Stimulated activated CD4-positive, alpha-beta T cell treated with anti-CD3 and anti-CD28 coated beads, Interleukin-4, amount 100 ng/mL, for 24 hours (primary cell): Measurements from ENCODE around the gene FAM13A.
"Not testable (repeated sequence)": the region's sequence is repeated elsewhere in the genome, so short reads cannot be mapped to it uniquely, and the experiment has no call there.

Source experiments
- DNase-seq: peaks from one replicate; pipeline ENCODE4 v3.0.0-alpha.2; 2020

Gene FAM13A

DNA sequence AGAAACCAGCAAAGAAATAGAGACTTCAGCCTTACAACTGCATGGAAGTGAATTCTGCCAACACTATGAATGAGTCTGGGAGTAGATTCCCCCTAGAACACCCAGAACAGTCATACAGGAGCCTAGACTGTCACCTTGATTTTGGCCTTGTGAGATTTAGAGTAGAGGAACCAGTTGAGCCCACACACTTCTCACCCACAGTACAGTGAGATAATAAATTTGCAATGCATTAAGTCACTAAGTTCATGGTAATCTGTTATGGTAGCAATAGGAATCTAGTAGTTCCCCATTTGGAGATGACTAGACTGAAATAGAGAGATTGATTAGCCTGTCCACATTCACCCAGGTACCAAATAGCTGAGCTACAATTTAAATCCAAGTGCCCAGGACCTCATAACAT, 59.0 kb downstream of the FAM13A start:
- no peak for DNase-seq

DNA sequence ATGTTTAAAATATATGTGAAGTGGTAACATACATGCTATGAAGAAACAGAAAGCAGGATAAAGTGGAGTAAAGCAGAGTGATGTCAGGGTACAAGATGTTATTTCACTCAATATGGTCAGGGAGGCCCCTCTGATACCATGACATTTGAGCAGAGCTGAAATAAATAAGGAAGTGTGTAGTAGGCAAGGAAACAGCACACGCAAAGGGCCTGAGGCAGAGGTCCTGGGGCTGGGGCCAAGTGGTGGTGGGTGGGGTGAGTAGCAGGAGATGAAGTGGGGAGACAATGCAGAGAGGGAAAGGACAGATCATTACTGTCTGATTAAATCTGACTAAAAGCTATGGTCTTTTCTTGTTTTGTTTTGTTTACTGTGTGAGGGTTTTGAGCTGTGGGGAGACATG, 61.1 kb downstream of the FAM13A start:
- no peak for DNase-seq

DNA sequence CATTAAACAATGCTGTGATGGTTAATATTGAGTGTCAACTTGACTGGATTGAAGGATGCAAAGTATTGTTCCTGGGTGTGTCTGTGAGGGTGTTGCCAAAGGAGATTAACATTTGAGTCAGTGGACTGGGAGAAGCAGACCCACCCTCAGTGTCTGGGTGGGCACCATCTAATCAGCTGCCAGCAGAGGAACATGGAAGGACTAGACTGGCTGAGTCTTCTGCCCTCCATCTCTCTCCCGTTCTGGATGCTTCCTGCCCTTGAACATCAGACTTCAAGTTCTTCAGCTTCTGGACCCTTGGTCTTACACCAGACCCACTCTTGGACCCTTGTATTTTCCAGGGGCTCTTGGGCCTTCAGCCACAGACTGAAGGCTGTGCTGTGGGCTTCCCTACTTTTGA, 61.7 kb downstream of the FAM13A start:
- not testable (repeated sequence) for DNase-seq

DNA sequence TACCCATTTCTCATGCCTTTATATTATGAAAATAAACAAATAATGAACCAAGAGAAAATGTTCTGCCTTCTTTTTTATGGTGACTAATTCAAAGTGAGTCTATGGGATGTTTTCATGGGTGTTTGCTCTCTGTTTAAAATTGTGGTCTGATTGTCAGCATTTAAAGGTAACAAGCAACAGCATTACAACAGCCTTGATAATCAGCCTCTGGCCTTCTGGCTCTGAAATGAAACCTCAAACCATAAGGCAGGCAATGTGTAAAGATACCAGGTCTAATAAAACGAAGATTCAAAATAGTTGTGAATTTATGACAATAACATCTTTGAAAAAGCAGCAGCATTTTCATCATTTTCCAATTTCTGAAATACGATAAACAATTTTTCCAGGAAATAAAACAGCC, 63.7 kb downstream of the FAM13A start:
- DNase-seq = no peak

DNA sequence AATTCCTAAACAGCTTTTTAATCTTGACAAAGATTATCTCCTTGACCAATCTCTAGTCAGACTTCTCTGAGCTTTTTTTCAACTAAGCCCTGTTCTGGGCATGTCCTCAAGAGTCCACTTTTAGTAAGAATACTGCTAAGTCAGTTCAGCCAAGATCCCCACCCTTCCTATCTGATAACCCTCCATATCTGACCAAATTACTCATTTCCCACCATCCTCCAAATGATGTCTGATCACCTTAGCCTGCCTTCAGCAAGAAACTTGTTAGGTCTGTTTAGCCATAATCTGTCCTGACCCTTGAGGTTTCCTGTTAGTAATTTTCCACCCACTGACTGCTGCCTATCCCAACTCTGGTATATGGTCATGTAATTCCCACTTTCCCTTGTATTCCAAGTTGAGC, 65.2 kb downstream of the FAM13A start:
- no peak for DNase-seq

DNA sequence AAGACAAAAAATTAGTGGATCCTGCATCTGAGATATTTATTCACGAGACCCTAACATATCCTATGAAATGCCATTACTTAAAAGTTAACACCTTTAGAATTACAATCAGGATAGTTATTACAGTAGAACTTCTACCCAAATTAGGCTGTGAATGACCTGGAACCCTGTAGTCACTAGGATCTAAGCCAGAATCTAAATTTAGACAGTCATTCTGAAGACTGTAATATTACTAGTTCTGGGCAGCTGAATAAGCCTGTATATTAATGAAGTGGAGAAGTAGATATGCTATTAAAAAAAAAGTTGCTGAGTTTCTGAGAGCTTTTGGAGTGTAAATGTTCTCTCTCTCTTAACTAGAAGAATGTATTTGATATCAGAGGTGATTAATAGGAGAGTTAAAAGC, 67.0 kb downstream of the FAM13A start:
- no peak for DNase-seq

DNA sequence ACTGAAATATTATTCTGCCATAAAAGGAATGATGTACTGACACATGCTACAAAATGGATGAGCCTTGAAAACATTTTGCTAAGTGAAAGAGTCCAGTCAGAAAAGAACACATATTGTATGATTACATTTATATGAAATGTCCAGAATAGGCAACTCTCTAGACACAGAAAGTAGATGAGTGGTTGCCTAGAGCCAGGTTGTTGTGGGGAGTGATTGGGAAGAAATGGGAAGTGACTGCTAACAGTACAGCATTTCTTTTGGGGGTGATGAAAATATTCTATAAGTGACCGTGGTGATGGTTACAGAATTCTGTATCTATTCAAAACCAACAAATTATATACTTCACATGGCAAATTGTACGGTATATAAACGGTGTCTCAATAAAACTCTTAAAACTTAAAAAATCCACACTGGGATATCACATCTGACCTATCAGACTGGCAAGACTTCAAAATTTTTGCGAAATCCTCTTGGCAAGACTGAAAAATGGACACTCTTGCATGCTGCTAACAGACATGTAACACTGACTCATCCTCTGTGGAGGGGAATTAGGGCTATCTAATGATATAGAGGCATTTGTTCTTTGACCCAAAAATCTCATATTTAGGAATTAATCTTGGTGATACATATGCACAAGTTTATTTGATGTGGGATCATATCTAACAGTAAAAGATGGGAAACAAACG, 71.8 kb downstream of the FAM13A start:
- no peak for DNase-seq

DNA sequence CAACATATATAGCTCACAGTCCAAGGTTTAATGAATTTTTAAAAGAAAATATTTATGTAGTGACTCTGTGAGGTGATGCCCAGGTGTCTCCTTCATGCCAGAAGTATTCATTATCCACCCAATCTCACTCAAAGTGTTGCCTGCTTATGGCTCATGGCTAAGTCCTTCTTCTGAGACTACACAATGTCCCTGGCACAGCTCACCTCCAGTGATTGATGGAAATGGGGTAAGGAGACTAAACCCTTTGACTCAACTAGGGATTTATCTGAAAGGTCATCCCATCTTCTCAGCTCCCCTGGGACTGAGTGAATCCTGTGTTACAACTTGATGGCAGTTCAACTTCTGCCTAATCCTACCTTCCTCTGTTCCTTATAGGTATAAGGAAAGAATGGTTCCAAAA, 74.2 kb downstream of the FAM13A start:
- DNase-seq = no peak

DNA sequence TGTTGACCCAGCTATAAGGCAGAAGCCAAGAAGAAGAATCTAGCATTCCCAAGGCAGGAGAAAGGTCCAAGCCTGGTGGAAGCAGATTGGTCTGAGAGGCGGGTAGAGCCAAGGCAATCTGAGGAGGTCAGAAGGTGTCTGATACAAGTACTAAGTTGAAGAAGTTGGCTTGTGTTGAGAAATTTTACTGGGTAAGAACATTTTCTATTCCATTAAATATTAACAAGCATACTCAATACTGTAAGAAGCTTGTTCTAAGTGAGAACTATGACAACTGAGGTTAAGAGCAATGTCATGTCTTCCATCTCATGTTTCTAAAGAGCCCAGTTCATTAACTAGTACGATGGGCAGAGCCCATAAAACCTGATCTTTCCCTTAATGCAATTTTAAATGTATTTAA, 75.0 kb downstream of the FAM13A start:
- DNase-seq = no peak

DNA sequence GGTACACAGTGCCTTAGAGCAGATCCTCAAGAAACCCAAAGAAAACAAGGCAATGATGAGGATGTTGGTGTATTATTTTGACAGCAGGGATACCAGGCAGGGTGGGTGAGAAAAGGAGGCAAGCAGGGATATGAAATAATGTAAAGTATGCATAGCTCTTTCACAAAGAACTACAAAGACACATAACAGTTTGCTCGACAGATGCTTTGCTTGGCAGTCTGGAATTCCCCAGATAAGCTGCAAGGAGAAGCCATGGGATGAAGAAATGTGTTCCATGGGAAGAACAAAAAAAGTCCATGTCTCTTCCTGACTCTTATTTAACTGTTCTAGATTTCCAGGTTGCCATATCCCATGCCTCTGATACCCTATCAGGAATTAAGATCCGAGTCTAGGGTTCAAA, 75.4 kb downstream of the FAM13A start:
- DNase-seq = no peak

DNA sequence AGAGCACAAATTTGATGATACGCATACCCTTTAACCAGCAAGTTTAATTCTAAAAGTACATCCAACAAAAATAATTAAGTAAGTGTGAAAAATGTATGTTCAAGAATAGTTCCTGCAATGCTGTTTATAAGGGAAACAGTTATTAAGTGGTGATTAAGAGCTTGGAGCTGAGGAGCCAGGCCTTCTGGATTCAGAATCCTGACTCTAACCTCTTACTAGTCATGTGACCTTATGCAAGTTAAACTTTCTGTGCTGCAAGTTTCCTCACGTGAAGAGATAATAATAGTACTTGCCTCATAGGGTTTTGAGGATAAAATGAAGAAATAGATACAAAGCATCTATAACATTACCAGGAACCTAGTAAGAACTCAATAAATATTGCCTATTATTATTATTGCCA, 77.7 kb downstream of the FAM13A start:
- no peak for DNase-seq

DNA sequence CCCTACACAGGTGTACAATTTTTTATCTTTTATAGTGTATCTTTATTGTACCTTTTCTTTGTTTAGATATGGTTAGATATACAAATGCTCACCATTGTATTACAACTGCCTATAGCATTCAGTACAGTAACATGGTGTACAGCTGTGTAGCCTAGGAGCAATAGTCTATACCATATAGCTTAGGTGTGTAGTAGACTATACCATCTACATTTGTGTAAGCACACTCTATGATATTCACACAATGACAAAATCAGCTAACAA, 80.3 kb downstream of the FAM13A start:
- no peak for DNase-seq

DNA sequence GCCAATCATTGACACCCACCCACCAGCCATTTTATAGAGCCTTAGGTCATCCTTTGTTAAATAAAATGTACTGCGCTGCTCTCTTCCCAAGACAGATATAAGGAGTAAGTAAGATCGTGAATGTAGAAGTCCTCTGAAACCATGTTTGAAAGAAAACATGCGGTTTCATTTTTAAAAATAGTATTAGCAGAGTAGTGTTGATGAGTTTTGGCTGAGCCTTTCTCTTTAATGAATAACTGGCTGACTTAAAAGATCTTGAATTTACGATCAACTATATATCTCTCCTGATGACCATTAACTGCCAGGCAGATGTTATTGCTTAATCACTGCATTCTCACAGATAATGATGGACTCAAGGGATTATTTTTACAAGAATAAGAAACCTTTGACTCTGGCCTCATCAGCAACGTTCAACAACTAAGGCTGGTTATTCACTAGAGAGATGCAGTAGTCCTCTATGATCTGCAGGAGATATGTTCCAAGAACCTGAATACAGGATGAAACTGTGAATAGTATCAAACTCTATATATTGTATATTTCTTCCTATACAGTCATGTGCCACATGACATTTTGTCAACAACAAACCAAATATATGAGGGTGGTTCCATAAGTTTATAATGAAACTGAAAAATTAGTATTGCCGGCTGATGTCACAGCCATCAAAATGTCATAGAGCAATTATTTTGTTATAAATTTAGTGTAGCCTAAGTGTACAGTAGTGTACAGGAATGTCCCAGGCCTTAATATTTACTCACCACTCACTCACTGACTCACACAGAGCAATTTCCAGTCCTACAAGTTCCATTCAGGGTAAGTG, 80.8 kb downstream of the FAM13A start:
- DNase-seq = no peak

DNA sequence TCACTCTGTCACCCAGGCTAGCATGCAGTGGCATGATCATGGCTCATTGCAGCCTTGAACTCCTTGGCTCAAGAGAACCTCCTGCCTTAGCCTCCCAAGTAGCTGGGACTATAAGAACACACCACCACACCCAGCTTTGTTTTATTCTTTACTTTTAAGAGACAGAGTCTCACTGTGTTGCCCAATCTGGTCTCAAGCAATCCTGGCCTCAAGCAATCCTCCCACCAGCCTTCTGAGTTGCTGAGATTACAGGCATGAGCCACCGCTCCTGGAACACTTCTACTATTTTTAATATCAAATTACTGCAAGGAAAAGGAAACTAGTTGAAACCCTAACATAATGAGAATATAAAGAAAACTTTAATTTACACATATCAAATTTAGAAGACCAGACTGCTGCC, 85.4 kb downstream of the FAM13A start:
- no peak for DNase-seq

DNA sequence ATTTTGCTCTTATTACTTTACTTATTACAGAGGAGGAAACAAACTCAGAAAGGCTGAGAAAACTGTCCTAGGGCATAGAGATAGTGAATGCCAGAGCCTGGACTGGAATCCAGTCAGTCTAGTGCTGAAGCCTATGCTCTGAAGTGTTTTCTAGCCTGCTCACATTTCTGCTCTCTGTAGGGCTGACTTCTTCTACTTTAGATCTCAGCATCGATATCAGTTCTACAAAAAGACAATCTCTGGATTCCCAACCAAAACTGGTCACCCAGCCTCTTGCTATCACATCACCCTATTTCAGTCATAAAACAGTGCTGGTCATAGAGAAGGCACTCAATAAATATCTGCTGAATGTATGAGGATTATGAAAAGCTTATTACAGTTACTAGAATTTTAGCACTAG, 87.2 kb downstream of the FAM13A start:
- DNase-seq = no peak

DNA sequence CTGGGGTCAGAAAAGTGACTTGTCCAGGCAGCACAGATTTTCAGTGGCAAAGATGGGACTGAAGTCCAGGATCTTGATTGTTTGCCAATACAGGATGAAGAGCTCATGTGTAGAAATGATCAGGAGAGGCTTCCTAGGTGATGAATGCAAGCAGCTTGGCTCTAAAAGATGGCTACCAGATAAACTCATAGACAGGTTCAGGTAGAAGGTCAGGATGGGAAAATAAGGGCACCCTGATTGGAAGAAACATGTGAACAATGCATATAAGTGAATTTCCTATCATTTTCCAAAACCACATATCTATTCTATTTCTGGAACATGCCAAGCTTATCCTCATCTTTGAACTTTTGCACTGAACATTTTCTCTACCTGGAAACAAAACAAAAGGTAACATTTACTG, 87.7 kb downstream of the FAM13A start:
- DNase-seq = no peak

DNA sequence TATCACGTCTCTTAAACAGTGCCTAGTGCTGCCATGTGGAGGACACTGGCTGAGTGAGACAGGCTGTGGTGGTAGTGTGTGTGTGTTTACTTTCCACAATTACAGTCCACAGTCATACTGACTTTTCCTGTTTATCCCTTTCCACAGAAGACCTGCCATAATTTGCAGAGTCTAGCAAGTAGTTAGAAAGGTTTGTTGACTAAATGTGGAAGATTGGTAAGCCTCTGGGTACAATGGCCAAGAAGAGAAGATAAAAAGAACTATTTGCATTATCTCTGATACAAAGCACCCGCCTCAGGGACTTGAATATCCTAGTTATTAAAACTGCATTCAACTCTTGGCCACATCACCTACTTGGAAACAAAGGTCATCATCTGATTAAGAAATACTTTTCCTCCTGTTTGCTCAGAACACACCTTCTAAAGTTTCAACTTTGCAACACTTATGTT, 89.1 kb downstream of the FAM13A start:
- no peak for DNase-seq

DNA sequence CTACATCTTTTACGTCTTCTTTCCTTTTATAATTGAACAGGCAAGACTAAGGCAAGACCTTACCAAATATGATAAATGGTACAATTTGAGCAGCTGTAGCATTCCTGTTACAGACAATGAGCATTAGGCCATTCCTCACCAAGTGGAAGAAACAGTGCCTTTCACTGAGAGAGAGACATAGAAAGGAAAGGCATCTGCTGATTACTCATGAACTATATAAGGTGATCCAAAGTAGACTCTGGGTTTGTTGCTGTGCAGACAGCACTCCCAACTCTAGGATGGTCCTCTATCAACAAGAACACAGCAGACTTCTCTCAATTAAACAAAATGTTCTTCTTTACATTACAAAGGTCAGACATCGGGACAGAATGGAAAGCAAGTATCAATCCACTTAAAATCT, 91.9 kb downstream of the FAM13A start:
- DNase-seq = no peak

DNA sequence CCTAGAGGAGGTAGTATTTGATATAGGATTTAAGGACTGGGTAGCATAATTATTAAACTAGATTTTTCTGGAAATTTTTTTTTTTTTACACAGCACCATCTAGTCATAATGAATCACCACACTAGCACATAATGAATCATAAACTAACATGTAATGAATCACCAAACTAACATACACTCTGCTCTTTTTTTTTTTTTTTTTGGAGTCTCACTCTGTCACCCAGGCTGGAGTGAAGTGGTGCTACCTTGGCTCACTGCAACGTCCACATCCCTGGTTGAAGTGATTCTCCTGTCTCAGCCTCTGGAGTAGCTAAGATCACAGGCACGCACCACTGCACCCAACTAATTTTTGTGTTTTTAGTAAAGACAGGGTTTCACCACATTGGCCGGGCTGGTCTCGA, 92.5 kb downstream of the FAM13A start:
- DNase-seq = no peak

DNA sequence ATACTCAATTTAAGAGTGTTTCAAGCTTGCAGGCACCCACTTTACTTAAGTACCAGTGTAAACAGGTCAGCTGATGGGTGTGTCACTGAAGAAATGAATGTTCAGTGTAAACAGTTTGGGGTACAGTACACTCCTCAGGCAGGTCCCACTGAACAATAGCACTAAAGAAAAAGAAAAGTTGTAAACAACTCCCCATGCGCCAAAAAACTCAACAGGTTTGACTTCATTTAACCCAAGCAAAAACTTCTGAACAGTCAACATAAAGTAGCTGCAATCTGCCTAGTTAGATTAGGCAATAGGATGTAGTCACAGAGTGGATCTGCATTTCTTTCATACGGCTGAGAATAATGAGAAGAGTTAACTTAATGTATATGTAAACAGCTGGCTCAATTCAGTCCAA, 93.2 kb downstream of the FAM13A start:
- DNase-seq = no peak

DNA sequence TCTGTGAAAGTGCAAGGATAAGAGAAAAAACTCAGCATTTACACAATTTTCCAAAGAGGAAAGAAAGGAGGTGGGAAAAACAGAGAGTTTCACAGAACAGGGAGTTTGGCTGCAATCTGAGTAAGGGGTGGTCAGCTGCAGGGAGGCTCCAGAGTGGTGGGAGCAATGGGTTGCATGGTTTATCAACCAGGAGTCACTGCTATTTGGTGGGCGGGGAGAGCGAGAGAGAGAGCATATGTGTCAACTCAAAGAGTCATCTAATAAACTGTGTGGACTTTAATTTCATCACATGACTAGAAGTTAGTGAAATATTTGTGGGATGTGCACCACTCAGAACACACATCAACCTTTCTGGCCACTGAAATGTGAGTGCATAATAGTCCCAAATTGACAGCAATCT, 94.6 kb downstream of the FAM13A start:
- no peak for DNase-seq

DNA sequence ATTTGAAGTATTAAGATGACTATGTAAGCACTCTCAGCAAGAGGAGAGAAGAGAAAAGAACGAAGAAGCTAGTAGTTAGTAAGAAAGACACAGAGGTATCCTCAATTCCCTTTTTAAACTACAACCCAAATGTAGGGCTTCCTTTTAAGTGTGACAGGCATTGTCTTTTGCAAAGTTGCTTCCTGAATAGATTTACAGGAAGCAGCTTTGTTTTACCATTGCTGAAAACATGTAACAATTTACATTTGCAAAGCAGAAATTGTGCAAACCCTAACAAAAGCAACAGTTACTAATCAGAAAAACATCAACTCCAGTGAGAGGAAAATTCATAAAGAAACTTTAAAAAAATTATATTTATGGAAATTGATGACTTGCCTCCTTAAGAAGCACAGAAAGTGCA, 96.4 kb downstream of the FAM13A start:
- DNase-seq = no peak

DNA sequence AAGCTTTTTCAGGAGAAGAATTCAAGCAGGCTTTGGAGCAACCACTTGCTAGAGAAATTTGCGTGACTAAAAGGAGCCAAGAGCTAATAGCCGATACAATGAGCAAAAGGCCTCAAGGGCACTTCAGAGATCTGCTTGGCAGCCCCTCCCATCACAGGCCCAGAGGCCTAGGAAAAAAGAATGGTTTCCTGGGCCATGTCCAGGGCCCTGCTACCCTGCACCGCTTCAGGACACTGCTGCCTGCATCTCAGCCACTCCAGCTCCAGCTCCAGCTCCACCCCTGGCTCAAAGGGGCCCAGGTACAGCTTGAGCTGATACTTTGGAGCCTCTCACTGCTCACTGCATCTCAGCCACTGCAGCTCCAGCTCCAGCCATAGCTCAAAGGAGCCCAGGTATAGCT, 98.9 kb downstream of the FAM13A start:
- DNase-seq = no peak

DNA sequence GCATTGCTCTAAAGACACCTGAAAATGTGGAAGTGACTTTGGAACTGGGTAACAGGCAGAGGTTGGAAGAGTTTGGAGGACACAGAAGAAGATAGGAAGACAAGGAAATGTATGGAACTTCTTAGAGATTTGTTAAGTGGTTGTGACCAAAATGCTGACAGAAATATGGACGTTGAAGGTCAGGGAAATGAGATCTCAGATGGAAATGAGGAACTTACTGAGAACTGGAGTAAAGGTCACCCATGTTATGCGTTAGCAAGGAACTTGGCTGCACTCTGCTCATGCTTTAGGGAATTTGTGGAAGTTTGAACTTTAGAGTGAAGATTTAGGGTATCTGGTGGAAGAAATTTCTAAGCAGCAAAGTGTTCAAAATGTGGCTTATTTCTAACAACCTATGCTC, 99.4 kb downstream of the FAM13A start:
- no peak for DNase-seq
